ENCODE measurements around the gene ADAMTS18. TPM values are rescaled to one million over a fixed set of nuclear protein-coding genes. Genes with fewer than 3 reads are reported as not detected.
"Not testable (repeated sequence)": the region's sequence is repeated elsewhere in the genome, so short reads cannot be mapped to it uniquely, and the experiment has no call there.

Gene ADAMTS18
- polyA plus RNA-seq, 1 of the 3 experiments (the other 2 are of a cell fraction), result under 0.01 TPM

DNA sequence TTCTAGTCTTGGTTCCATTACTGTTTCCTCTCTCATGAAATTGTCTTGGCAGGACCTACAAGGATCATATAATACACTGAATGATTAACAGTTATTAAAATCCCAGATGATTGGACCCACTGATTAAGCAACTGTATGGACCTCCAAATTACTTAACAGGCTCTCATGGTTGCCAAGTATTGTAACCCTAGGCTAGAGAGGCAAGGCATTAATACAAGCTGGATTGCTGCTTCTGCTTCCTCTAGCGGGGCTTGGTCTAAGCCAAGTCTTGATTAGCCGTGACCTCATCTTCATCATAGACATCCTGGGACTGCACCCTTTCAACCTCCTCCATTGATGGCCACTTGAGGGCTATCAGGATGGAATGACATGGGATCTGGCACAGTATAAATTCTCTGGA, 188.7 kb downstream of the ADAMTS18 start:
- H3K9me2 ChIP-seq, result no peaks in the 10 kb centered on the region
- H3K36me3 ChIP-seq (replicated peaks in 1 of 2; ENCODE audit: control insufficient read depth in 1 of 2, insufficient read depth in 2 of 2, low read length in 1 of 2), result no peaks in the 10 kb centered on the region
- H3K4me2 ChIP-seq, result no peak overlapping the region
- no peaks in the 10 kb centered on the region for H3K9me3 ChIP-seq
- no peak overlapping the region for H3K27ac ChIP-seq (ENCODE audit: low read depth in 2 of 2, low read length in 1 of 2)
- no peaks in the 10 kb centered on the region for H3K4me1 ChIP-seq (ENCODE audit: control insufficient read depth in 1 of 2, insufficient read depth in 2 of 2, low read depth in 1 of 2, low read length in 1 of 2)
- ChIA-PET CTCF (interaction anchor here (0.6 to 2.8 kb wide), 3 partner anchors 10 to 338 kb away, joined by 3 to 14 read pairs (median 6); no protein-coding TSS in a partner anchor), POLR2A (no interaction called here)
- no peak for DNase-seq
- no peaks in the 10 kb centered on the region for H3K79me2 ChIP-seq (ENCODE audit: insufficient read depth)
- H3K9ac ChIP-seq, result no peak overlapping the region
- H3K27me3 ChIP-seq (ENCODE audit: insufficient read depth), result no peaks in the 10 kb centered on the region
- no peak overlapping the region for H2AFZ ChIP-seq (ENCODE audit: low read depth)
- WGBS (ENCODE audit: low lambda C conversion rate), result 70% methylated on average over 2 of the region's 2 CpGs
- H3K4me3 ChIP-seq (ENCODE audit: low read depth in 2 of 2, low read length in 1 of 2), result no peak overlapping the region
- no peaks in the 10 kb centered on the region for H4K20me1 ChIP-seq (ENCODE audit: insufficient read depth)
- TF ChIP-seq FOXJ3 (CRISPR knock-in tag; IDR thresholded peaks at IDR 0.05) (no peak), YY1 (IDR thresholded peaks at IDR 0.05; ENCODE audit: low read depth) (no peak), POLR2AphosphoS5 (IDR thresholded peaks at IDR 0.05; ENCODE audit: low read depth, low read length) (no peak)
- H3F3A ChIP-seq (replicated peaks; ENCODE audit: insufficient read depth), result no peaks in the 10 kb centered on the region

DNA sequence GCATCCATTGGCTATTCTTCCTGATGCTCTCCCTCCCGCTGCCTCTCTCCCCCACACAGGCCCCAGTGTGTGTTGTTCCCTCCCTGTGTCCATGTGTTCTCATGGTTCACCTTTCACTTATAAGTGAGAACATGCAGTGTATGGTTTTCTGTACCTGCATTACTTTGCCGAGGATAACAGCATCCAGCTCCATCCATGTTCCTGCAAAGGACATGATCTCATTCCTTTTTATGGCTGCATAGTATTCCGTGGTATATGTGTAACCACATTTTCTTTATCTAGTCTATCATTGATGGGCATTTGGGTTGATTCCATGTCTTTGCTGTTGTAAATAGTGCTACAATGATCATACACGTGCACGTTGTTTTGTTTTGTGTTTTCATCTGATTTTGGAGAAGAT, 192.4 kb downstream of the ADAMTS18 start:
- DNase-seq; H2AFZ ChIP-seq (ENCODE audit: low read depth); H3K4me3 ChIP-seq (ENCODE audit: low read depth in 2 of 2, low read length in 1 of 2); H3K9ac ChIP-seq; H3K9me3 ChIP-seq; H4K20me1 ChIP-seq (ENCODE audit: insufficient read depth); H3K27ac ChIP-seq (ENCODE audit: low read depth in 2 of 2, low read length in 1 of 2); H3K27me3 ChIP-seq (ENCODE audit: insufficient read depth); H3K4me2 ChIP-seq; CTCF ChIA-PET; POLR2A ChIA-PET; H3K36me3 ChIP-seq (replicated peaks in 1 of 2; ENCODE audit: control insufficient read depth in 1 of 2, insufficient read depth in 2 of 2, low read length in 1 of 2); H3K79me2 ChIP-seq (ENCODE audit: insufficient read depth); H3K4me1 ChIP-seq (ENCODE audit: control insufficient read depth in 1 of 2, insufficient read depth in 2 of 2, low read depth in 1 of 2, low read length in 1 of 2); H3F3A ChIP-seq (replicated peaks; ENCODE audit: insufficient read depth); H3K9me2 ChIP-seq: not testable (repeated sequence)
- 73% methylated on average over 5 of the region's 5 CpGs for WGBS (ENCODE audit: low lambda C conversion rate)

- H4K20me1 ChIP-seq (ENCODE audit: insufficient read depth), result no peaks in the 10 kb centered on the region
- no peak overlapping the region for H3K27ac ChIP-seq (ENCODE audit: low read depth in 2 of 2, low read length in 1 of 2)
- no peak overlapping the region for H3K9ac ChIP-seq
- DNase-seq, result no peak
- no peak overlapping the region for H3K4me3 ChIP-seq (ENCODE audit: low read depth in 2 of 2, low read length in 1 of 2)
- no peaks in the 10 kb centered on the region; a peak in 1 of 4 replicates for H3K4me1 ChIP-seq (ENCODE audit: control insufficient read depth in 1 of 2, insufficient read depth in 2 of 2, low read depth in 1 of 2, low read length in 1 of 2)
- no peak overlapping the region for H3K4me2 ChIP-seq
- no peaks in the 10 kb centered on the region for H3K9me2 ChIP-seq
- H3K79me2 ChIP-seq (ENCODE audit: insufficient read depth), result no peaks in the 10 kb centered on the region
- TF ChIP-seq YY1 (IDR thresholded peaks at IDR 0.05; ENCODE audit: low read depth) (no peak), TCF12 (IDR thresholded peaks at IDR 0.05) (no peak), RAD21 (IDR thresholded peaks at IDR 0.05; ENCODE audit: low read length) (no peak)
- no peak overlapping the region for H2AFZ ChIP-seq (ENCODE audit: low read depth)
- H3K27me3 ChIP-seq (ENCODE audit: insufficient read depth), result no peaks in the 10 kb centered on the region
- no peaks in the 10 kb centered on the region for H3K9me3 ChIP-seq
- CTCF ChIA-PET, result interaction anchor here (0.8 to 1.7 kb wide), 2 partner anchors 12 to 345 kb away, joined by 3 to 12 read pairs; no protein-coding TSS in a partner anchor
- no peaks in the 10 kb centered on the region for H3F3A ChIP-seq (replicated peaks; ENCODE audit: insufficient read depth)
- 66% methylated on average over 5 of the region's 5 CpGs for WGBS (ENCODE audit: low lambda C conversion rate)
- POLR2A ChIA-PET, result no interaction called here
- H3K36me3 ChIP-seq (replicated peaks in 1 of 2; ENCODE audit: control insufficient read depth in 1 of 2, insufficient read depth in 2 of 2, low read length in 1 of 2), result no peaks in the 10 kb centered on the region
Observed at GRCh38 chr16:77238593-77238992, 196.2 kb downstream of the ADAMTS18 start.

DNA sequence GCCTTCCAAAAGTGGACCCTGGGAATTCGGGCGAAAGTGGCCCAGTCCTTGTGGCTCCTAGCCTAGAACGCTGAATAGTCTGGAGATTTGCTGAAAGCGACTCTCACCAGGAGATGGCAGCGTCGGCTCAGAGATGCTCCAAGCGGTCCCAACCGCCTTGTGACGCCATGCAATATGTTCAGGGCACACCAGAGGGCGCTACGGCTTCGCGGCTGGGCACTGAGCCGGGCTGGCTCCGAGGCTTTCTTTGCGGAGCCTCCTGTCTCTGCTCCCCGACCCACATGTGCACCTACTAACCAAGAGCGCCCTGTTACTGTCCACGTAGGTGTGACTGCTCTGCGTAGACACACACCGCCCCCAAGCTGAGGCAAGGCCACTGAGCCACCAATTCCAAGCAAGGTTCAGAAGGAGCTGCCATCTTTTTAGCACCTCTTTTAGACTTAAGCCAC, 198.7 kb downstream of the ADAMTS18 start:
- Histone ChIP-seq H3K4me2 (peak overlapping the region; percentile 80; the same call in 1 of the 2 replicates), H2AFZ (ENCODE audit: low read depth) (peak overlapping the region; percentile 89), H4K20me1 (ENCODE audit: insufficient read depth) (no peaks in the 10 kb centered on the region), H3K9me2 (no peaks in the 10 kb centered on the region), H3K9me3 (no peaks in the 10 kb centered on the region), H3K27ac (ENCODE audit: low read depth in 2 of 2, low read length in 1 of 2) (no peak overlapping the region), H3K9ac (no peak overlapping the region), H3K27me3 (ENCODE audit: insufficient read depth) (no peaks in the 10 kb centered on the region), H3K4me1 (ENCODE audit: control insufficient read depth in 1 of 2, insufficient read depth in 2 of 2, low read depth in 1 of 2, low read length in 1 of 2) (no peaks in the 10 kb centered on the region; a peak in 1 of 4 replicates), H3K36me3 (replicated peaks in 1 of 2; ENCODE audit: control insufficient read depth in 1 of 2, insufficient read depth in 2 of 2, low read length in 1 of 2) (no peaks in the 10 kb centered on the region), H3K4me3 (ENCODE audit: low read depth in 2 of 2, low read length in 1 of 2) (peak overlapping the region; percentile 21 to 47; a peak in 2 of 4 replicates), H3F3A (replicated peaks; ENCODE audit: insufficient read depth) (no peaks in the 10 kb centered on the region), H3K79me2 (ENCODE audit: insufficient read depth) (no peaks in the 10 kb centered on the region)
- 0% methylated on average over 9 of the region's 21 CpGs for WGBS (ENCODE audit: low lambda C conversion rate)
- POLR2A ChIA-PET, result no interaction called here
- peak; percentile 82 for DNase-seq
- CTCF ChIA-PET, result interaction anchor here (0.6 to 8.8 kb wide), 41 partner anchors 8 to 864 kb away, joined by 3 to 317 read pairs (median 4); partner anchors contain the start of gene WWOX
- TF ChIP-seq NRF1 (IDR thresholded peaks at IDR 0.05; ENCODE audit: low read depth, low read length) (peak; percentile 33; the same call in 1 of the 2 replicates), TAF1 (IDR thresholded peaks at IDR 0.05; ENCODE audit: borderline replicate concordance, low read depth, low read length) (no peak), YY1 (IDR thresholded peaks at IDR 0.05; ENCODE audit: low read depth) (0 out of 2 replicates have a peak, but pooled peaks have one; percentile 23), MEF2A (IDR thresholded peaks at IDR 0.05; ENCODE audit: borderline replicate concordance, low read depth) (no peak), RFX5 (IDR thresholded peaks at IDR 0.05; ENCODE audit: low read length) (0 out of 2 replicates have a peak, but pooled peaks have one; percentile 16), TEAD4 (IDR thresholded peaks at IDR 0.05; ENCODE audit: borderline replicate concordance, insufficient read depth) (no peak), RCOR1 (IDR thresholded peaks at IDR 0.05; ENCODE audit: low read length) (peak; percentile 51; the same call in 1 of the 2 replicates), FOXM1 (IDR thresholded peaks at IDR 0.05; ENCODE audit: low read depth) (0 out of 2 replicates have a peak, but pooled peaks have one; percentile 25), FOSL2 (IDR thresholded peaks at IDR 0.05; ENCODE audit: borderline replicate concordance, low read depth) (no peak), RAD21 (IDR thresholded peaks at IDR 0.05; ENCODE audit: low read length) (peak; percentile 100), SMC3 (IDR thresholded peaks at IDR 0.05; ENCODE audit: low read depth, low read length) (peak; percentile 100)
- TF ChIP-seq, protein P1, sequence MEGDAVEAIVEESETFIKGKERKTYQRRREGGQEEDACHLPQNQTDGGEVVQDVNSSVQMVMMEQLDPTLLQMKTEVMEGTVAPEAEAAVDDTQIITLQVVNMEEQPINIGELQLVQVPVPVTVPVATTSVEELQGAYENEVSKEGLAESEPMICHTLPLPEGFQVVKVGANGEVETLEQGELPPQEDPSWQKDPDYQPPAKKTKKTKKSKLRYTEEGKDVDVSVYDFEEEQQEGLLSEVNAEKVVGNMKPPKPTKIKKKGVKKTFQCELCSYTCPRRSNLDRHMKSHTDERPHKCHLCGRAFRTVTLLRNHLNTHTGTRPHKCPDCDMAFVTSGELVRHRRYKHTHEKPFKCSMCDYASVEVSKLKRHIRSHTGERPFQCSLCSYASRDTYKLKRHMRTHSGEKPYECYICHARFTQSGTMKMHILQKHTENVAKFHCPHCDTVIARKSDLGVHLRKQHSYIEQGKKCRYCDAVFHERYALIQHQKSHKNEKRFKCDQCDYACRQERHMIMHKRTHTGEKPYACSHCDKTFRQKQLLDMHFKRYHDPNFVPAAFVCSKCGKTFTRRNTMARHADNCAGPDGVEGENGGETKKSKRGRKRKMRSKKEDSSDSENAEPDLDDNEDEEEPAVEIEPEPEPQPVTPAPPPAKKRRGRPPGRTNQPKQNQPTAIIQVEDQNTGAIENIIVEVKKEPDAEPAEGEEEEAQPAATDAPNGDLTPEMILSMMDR (IDR thresholded peaks at IDR 0.05), result peak; percentile 99
